Liver (tissue), 9 donors: ENCODE results near the gene CELSR1. TPM values are rescaled to one million over a fixed set of nuclear protein-coding genes. Genes with fewer than 3 reads are reported as not detected.

Experiments
- DNase-seq: peaks from one replicate; pipeline ENCODE4 v3.0.0-alpha.2; 2017; ENCODE audit warnings: low spot score
- H3K27ac ChIP-seq, 2 donors: one replicate each; pipeline ENCODE4 v1.7.0; 2013; ENCODE audit warnings: inconsistent platforms in 2 of 2, low read length in 2 of 2, control low read depth in 1 of 2, low read depth in 1 of 2, mild to moderate bottlenecking in 1 of 2
- H3K27me3 ChIP-seq, 4 donors: one replicate each; pipeline versions ENCODE4 v1.6.1 to v1.7.0; 2013; ENCODE audit warnings: low read length in 3 of 4, inconsistent platforms in 1 of 4, mild to moderate bottlenecking in 1 of 4, moderate library complexity in 1 of 4; ENCODE audit not compliant: control insufficient read depth in 4 of 4, insufficient read depth in 4 of 4
- H3K36me3 ChIP-seq, 4 donors: one replicate each; pipeline versions ENCODE4 v1.6.1 to v1.7.0; 2013; ENCODE audit warnings: low read length in 3 of 4, mild to moderate bottlenecking in 3 of 4, low read depth in 1 of 4, moderate library complexity in 1 of 4; ENCODE audit not compliant: control insufficient read depth in 4 of 4, insufficient read depth in 3 of 4
- H3K4me1 ChIP-seq, 4 donors: one replicate each; pipeline versions ENCODE4 v1.6.1 to v1.7.0; 2013; ENCODE audit warnings: low read length in 3 of 4, mild to moderate bottlenecking in 3 of 4, moderate library complexity in 1 of 4; ENCODE audit not compliant: control insufficient read depth in 4 of 4, insufficient read depth in 4 of 4
- H3K4me3 ChIP-seq, 3 donors: one replicate each; pipeline versions ENCODE4 v1.6.1 to v1.7.0; 2013; ENCODE audit warnings: low read length in 3 of 3, control low read depth in 1 of 3, low read depth in 1 of 3, mild to moderate bottlenecking in 1 of 3
- H3K9ac ChIP-seq, 2 donors: one replicate each; pipeline ENCODE4 v1.7.0; 2013; ENCODE audit warnings: low read length in 2 of 2, mild to moderate bottlenecking in 2 of 2, moderate library complexity in 2 of 2, control low read depth in 1 of 2, low read depth in 1 of 2
- H3K9me3 ChIP-seq, 4 donors: one replicate each; pipeline versions ENCODE4 v1.6.1 to v1.7.0; 2013; ENCODE audit warnings: low read length in 3 of 4; ENCODE audit not compliant: control insufficient read depth in 4 of 4
- EGR1 ChIP-seq, 2 donors: IDR thresholded peaks; 2 replicates each; pipeline ENCODE4 v1.6.1; 2016 to 2018; ENCODE audit warnings: antibody characterized with exemption in 2 of 2, low read depth in 2 of 2
- FOXA2 ChIP-seq: IDR thresholded peaks from 2 replicates; pipeline ENCODE4 v1.6.1; 2016; ENCODE audit warnings: antibody characterized with exemption
- GABPA ChIP-seq, 2 donors: IDR thresholded peaks in 1 of 2; conservative IDR thresholded peaks in 1 of 2; 2 replicates each; pipeline ENCODE4 v1.6.1; 2016; ENCODE audit warnings: antibody characterized with exemption in 2 of 2, mild to moderate bottlenecking in 1 of 2, moderate library complexity in 1 of 2
- HNF4G ChIP-seq: IDR thresholded peaks from 2 replicates; pipeline ENCODE4 v1.6.1; 2016; ENCODE audit warnings: antibody characterized with exemption
- JUND ChIP-seq, 2 donors: IDR thresholded peaks; 2 replicates each; pipeline ENCODE4 v1.6.1; 2016; ENCODE audit warnings: antibody characterized with exemption in 2 of 2
- NR2F2 ChIP-seq: IDR thresholded peaks from 2 replicates; pipeline ENCODE4 v1.6.1; 2016; ENCODE audit warnings: antibody characterized with exemption
- RAD21 ChIP-seq, 2 donors: IDR thresholded peaks; 2 replicates each; pipeline ENCODE4 v1.6.1; 2016; ENCODE audit warnings: antibody characterized with exemption in 2 of 2, mild to moderate bottlenecking in 2 of 2
- SP1 ChIP-seq: IDR thresholded peaks from 2 replicates; pipeline ENCODE4 v1.6.1; 2018; ENCODE audit warnings: antibody characterized with exemption, mild to moderate bottlenecking
- TAF1 ChIP-seq: conservative IDR thresholded peaks from 2 replicates; pipeline ENCODE4 v1.6.1; 2016; ENCODE audit warnings: antibody characterized with exemption, mild to moderate bottlenecking
- YY1 ChIP-seq: IDR thresholded peaks from 2 replicates; pipeline ENCODE4 v1.6.1; 2016; ENCODE audit warnings: antibody characterized with exemption, mild to moderate bottlenecking
- WGBS: extraction: QIAGEN DNeasy Blood & Tissue Kit; methylation state at CpG from one replicate; pipeline ENCODE4 v1.1.7; 2013; 5-methylcytosine and 5-hydroxymethylcytosine counted together
- polyA plus RNA-seq, 2 donors: library from polyadenylated mRNA; stranded (reverse) in 1 of 2; unstranded in 1 of 2; fragments of 200-250 nt in 1 of 2; fragments of >200 nt in 1 of 2; fragmentation: Nextera tagmentation in 1 of 2; extraction: Ambion mirVana in 1 of 2; gene quantifications; one replicate each; pipeline versions ENCODE4 v1.2.1 to v1.2.3, GENCODE V29; 2013 to 2015
- total RNA-seq, 2 donors: library from RNA; depleted of rRNA; stranded (reverse); fragments of >200 nt; gene quantifications; one replicate each; pipeline ENCODE4 v1.2.3, GENCODE V29; 2014
- TF ChIP-seq, protein P1 (sequence below): IDR thresholded peaks from 2 replicates; pipeline ENCODE4 v1.6.1; 2016; ENCODE audit warnings: antibody characterized with exemption
- TF ChIP-seq, protein P2 (sequence below): IDR thresholded peaks from 2 replicates; pipeline ENCODE4 v1.6.1; 2016; ENCODE audit warnings: antibody characterized with exemption
- donor health status: healthy.
- donor health status: healthy.
- donor health status: healthy.
- donor health status: healthy.
- donor health status: healthy.

Gene CELSR1
- total and polyA plus RNA-seq, 4 donors = 0.37 to 1.6 (median 1.3) TPM

DNA sequence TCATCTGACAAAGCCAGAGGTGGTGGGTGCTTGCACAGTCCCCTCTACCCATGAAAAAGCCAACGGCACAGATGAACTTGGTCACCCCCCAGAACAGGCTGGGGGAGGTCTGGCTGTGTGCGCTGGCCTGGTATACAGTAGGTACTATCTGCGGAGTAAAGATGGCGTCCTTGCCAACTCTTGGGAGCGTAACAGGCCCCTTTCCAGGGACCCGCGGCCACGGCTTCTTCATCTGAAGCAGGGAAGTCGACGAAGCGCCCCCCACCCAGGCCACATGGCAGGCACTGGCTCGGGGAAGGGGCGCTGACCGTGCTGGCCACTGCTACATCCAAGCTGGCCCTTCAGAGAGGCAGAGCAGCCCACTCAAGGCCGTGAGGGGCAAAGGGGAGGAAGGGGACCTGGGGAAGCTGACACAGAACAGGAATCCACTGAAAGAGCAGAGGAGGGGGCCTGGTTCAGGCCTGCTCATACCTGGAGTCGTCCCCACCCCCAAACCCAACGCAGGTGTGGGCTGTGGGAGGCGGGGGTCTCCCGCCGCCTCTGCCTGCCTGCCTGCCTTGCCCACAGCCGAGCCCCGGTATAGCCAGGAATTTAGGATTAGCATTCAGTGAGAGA, 75.7 kb downstream of the CELSR1 start:
- WGBS = 91% methylated on average over 22 of the region's 22 CpGs
- Histone ChIP-seq H3K9me3 (no peaks in the 10 kb centered on the region), H3K4me3 (no peak overlapping the region), H3K27me3 (no peaks in the 10 kb centered on the region), H3K27ac (no peak overlapping the region), H3K4me1 (peaks cover 0 to 7% (median 2%) of the 10 kb centered on the region in 4 donors), H3K9ac (no peak overlapping the region), H3K36me3 (no peaks in the 10 kb centered on the region)
- no peak for DNase-seq
- TF ChIP-seq SP1 (no peak), RAD21 (IDR thresholded peaks at IDR 0.05) (no peak), GABPA (IDR thresholded peaks at IDR 0.05 in 1 of 2, conservative IDR thresholded peaks at IDR 0.05 in 1 of 2) (no peak), JUND (IDR thresholded peaks at IDR 0.05) (no peak), FOXA2 (no peak), HNF4G (no peak), NR2F2 (no peak), EGR1 (IDR thresholded peaks at IDR 0.05; ENCODE audit: low read depth in 2 of 2) (no peak)
- TF ChIP-seq, protein P1, sequence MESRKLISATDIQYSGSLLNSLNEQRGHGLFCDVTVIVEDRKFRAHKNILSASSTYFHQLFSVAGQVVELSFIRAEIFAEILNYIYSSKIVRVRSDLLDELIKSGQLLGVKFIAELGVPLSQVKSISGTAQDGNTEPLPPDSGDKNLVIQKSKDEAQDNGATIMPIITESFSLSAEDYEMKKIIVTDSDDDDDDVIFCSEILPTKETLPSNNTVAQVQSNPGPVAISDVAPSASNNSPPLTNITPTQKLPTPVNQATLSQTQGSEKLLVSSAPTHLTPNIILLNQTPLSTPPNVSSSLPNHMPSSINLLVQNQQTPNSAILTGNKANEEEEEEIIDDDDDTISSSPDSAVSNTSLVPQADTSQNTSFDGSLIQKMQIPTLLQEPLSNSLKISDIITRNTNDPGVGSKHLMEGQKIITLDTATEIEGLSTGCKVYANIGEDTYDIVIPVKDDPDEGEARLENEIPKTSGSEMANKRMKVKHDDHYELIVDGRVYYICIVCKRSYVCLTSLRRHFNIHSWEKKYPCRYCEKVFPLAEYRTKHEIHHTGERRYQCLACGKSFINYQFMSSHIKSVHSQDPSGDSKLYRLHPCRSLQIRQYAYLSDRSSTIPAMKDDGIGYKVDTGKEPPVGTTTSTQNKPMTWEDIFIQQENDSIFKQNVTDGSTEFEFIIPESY = no peak
- TF ChIP-seq, protein P2, sequence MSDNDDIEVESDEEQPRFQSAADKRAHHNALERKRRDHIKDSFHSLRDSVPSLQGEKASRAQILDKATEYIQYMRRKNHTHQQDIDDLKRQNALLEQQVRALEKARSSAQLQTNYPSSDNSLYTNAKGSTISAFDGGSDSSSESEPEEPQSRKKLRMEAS = no peak

GRCh38 chr22:46460857-46461256, 76.6 kb downstream of the CELSR1 start:
- Histone ChIP-seq H3K4me1 (peaks cover 0 to 3% (median under 1%) of the 10 kb centered on the region in 4 donors), H3K27ac (no peak overlapping the region), H3K9ac (no peak overlapping the region), H3K4me3 (no peak overlapping the region), H3K27me3 (no peaks in the 10 kb centered on the region), H3K9me3 (no peaks in the 10 kb centered on the region), H3K36me3 (no peaks in the 10 kb centered on the region)
- TF ChIP-seq EGR1 (IDR thresholded peaks at IDR 0.05; ENCODE audit: low read depth in 2 of 2) (no peak), JUND (IDR thresholded peaks at IDR 0.05) (no peak), TAF1 (no peak), HNF4G (no peak), YY1 (no peak), SP1 (no peak), GABPA (IDR thresholded peaks at IDR 0.05 in 1 of 2, conservative IDR thresholded peaks at IDR 0.05 in 1 of 2) (no peak)
- TF ChIP-seq, protein P2 = no peak
- TF ChIP-seq, protein P1 = no peak
- 76% methylated on average over 12 of the region's 12 CpGs for WGBS
- no peak for DNase-seq
